ENCODE measurements around the gene COBL.
"Not testable (repeated sequence)": the region's sequence is repeated elsewhere in the genome, so short reads cannot be mapped to it uniquely, and the experiment has no call there.

COBL gene

GRCh38 chr7:51016546-51016945 is 300.1 kb downstream of the COBL start:
- no peak for DNase-seq

GRCh38 chr7:51015581-51015980 is 301.0 kb downstream of the COBL start:
- no peak for DNase-seq

- DNase-seq, result no peak
Measured at GRCh38 chr7:51014811-51015210, 301.8 kb downstream of the COBL start.

GRCh38 chr7:51013861-51014511 is 302.6 kb downstream of the COBL start:
- no peak for DNase-seq

- DNase-seq, result no peak
Measured at GRCh38 chr7:51013218-51013786, 303.3 kb downstream of the COBL start.

GRCh38 chr7:51012569-51013217 is 303.9 kb downstream of the COBL start:
- DNase-seq, result no peak

- no peak for DNase-seq
Measured at GRCh38 chr7:51011710-51012350, 304.8 kb downstream of the COBL start.

- DNase-seq, result no peak
Measured at GRCh38 chr7:51010534-51010933, 306.1 kb downstream of the COBL start.

GRCh38 chr7:51009716-51010496 is 306.7 kb downstream of the COBL start:
- no peak for DNase-seq

GRCh38 chr7:51007551-51008505 is 308.8 kb downstream of the COBL start:
- no peak for DNase-seq

- DNase-seq, result no peak
Measured at GRCh38 chr7:51006483-51007235, 309.9 kb downstream of the COBL start.

GRCh38 chr7:51005074-51005473 is 311.5 kb downstream of the COBL start:
- no peak for DNase-seq

- DNase-seq, result no peak
Measured at GRCh38 chr7:51000956-51001355, 315.7 kb downstream of the COBL start.

GRCh38 chr7:50994753-50995319 is 321.8 kb downstream of the COBL start:
- DNase-seq, result no peak

GRCh38 chr7:50990214-50990613 is 326.4 kb downstream of the COBL start:
- not testable (repeated sequence) for DNase-seq

GRCh38 chr7:50988988-50989387 is 327.6 kb downstream of the COBL start:
- DNase-seq, result no peak

- no peak for DNase-seq
Measured at GRCh38 chr7:50988465-50988864, 328.1 kb downstream of the COBL start.

GRCh38 chr7:50985096-50985495 is 331.5 kb downstream of the COBL start:
- no peak for DNase-seq

- no peak for DNase-seq
Measured at GRCh38 chr7:50983850-50984249, 332.8 kb downstream of the COBL start.

GRCh38 chr7:50982626-50983025 is 334.0 kb downstream of the COBL start:
- DNase-seq, result no peak

- no peak for DNase-seq
Measured at GRCh38 chr7:50981743-50982142, 334.9 kb downstream of the COBL start.

Measured in NCI-H2081 (cell line).